ENCODE results near the gene MOSPD3. TPM values are rescaled to one million over a fixed set of nuclear protein-coding genes. Genes with fewer than 3 reads are reported as not detected.

The MOSPD3 gene
- polyA plus RNA-seq, 1 of the 3 experiments (the other 2 are of a cell fraction) = 61.7 TPM

DNA sequence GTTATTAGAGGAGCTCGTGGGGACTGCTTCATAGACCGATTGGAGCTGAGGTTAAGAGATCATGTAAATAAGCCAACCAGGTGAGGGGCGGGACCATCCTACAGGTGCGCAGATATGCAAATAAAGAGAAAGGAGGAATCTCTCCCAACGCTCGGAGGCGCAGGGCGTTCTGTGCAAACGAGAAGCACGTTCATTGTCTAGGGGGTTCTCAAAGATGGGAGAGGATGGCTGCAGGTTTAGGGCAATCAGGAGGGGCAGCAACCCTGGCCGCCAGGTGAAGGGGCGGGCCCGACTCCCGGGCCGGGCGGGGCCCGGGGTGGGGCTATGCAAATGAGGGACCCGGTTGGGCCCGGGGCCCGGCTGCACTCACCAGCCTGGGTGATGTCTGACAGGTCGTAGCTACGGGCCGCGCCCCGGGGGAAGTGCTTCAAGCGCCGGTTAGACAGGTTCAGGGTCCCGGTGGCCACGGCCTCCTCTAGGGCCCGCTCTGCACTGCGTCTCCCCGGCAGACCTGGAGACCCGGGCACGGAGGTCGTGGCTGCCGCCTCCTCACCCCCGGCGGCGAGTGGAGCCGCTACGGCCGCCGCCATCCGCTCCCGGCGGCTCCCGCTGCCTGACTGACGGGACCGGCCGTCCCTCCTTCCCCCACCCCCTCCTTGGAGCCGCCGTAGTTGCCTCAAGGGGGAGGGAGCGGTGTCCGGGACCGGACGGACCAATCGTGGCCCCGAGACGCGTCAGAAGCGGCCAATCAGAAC, 26.7 kb upstream of the MOSPD3 start, which contains the start of gene LRCH4 (continued):
- TF ChIP-seq, protein P1, sequence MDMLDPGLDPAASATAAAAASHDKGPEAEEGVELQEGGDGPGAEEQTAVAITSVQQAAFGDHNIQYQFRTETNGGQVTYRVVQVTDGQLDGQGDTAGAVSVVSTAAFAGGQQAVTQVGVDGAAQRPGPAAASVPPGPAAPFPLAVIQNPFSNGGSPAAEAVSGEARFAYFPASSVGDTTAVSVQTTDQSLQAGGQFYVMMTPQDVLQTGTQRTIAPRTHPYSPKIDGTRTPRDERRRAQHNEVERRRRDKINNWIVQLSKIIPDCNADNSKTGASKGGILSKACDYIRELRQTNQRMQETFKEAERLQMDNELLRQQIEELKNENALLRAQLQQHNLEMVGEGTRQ (IDR thresholded peaks at IDR 0.05; ENCODE audit: borderline replicate concordance, low read depth, low read length) = no peak
- TF ChIP-seq, protein P2, sequence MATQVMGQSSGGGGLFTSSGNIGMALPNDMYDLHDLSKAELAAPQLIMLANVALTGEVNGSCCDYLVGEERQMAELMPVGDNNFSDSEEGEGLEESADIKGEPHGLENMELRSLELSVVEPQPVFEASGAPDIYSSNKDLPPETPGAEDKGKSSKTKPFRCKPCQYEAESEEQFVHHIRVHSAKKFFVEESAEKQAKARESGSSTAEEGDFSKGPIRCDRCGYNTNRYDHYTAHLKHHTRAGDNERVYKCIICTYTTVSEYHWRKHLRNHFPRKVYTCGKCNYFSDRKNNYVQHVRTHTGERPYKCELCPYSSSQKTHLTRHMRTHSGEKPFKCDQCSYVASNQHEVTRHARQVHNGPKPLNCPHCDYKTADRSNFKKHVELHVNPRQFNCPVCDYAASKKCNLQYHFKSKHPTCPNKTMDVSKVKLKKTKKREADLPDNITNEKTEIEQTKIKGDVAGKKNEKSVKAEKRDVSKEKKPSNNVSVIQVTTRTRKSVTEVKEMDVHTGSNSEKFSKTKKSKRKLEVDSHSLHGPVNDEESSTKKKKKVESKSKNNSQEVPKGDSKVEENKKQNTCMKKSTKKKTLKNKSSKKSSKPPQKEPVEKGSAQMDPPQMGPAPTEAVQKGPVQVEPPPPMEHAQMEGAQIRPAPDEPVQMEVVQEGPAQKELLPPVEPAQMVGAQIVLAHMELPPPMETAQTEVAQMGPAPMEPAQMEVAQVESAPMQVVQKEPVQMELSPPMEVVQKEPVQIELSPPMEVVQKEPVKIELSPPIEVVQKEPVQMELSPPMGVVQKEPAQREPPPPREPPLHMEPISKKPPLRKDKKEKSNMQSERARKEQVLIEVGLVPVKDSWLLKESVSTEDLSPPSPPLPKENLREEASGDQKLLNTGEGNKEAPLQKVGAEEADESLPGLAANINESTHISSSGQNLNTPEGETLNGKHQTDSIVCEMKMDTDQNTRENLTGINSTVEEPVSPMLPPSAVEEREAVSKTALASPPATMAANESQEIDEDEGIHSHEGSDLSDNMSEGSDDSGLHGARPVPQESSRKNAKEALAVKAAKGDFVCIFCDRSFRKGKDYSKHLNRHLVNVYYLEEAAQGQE (IDR thresholded peaks at IDR 0.05; ENCODE audit: low read depth, low read length) = peak; percentile 77; the same call in 1 of the 2 replicates
- TF ChIP-seq, protein P3, sequence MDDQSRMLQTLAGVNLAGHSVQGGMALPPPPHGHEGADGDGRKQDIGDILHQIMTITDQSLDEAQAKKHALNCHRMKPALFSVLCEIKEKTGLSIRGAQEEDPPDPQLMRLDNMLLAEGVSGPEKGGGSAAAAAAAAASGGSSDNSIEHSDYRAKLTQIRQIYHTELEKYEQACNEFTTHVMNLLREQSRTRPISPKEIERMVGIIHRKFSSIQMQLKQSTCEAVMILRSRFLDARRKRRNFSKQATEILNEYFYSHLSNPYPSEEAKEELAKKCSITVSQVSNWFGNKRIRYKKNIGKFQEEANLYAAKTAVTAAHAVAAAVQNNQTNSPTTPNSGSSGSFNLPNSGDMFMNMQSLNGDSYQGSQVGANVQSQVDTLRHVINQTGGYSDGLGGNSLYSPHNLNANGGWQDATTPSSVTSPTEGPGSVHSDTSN (IDR thresholded peaks at IDR 0.05) = peak; percentile 75
- TF ChIP-seq TAF1 (IDR thresholded peaks at IDR 0.05; ENCODE audit: borderline replicate concordance, low read depth, low read length) (peak; percentile 98), NRF1 (IDR thresholded peaks at IDR 0.05; ENCODE audit: low read depth, low read length) (no peak), FOXJ3 (CRISPR knock-in tag; IDR thresholded peaks at IDR 0.05) (no peak)

DNA sequence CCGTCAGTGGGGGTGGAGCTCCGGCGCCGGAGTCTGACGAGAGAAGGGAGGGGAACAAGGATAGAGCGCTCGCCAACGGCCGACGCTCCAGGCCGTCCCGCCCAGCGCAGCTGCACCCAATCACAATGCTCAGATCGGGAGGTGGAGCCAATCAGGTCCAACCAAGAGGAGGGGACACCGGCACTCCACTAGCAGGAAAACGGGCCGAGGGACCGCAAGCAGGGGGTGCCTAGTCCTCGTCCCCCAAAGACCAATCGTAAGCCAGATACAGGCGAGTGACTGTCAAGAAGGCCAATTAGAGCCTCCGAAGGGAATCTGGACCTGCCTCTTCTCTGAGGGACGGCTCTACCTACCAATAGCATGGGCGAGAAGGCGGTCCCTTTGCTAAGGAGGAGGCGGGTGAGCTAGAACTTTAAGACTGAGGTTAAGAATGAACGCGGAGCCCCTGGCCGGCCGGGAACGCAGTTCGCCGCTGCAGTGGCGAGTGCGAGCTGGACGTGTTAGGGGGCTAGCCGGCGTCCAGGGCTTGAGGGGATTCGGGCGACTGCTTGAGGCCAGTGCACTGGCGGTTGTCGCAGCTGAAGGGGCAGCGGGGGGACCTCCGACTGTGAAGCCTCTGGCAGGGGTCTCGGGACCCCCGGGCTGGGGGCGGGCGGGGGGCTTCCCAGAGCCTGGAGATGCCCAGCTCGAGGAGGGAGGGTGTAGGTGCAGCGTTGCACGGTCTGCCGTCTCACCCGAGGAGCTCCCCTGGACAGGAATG, 25.9 kb upstream of the MOSPD3 start, which contains the start of gene FBXO24:
Gene FBXO24 (plus strand): TSS at position 63 of the 760 bp plus-strand sequence. CDS start 298 bp downstream, at position 361.
- Histone ChIP-seq H3K27me3 (ENCODE audit: insufficient read depth) (no peaks in the 10 kb centered on the region), H3K9ac (peak within 1 kb of the TSS; percentile 89), H4K20me1 (ENCODE audit: insufficient read depth) (peaks cover 32% of the 10 kb centered on the region), H3K27ac (ENCODE audit: low read depth in 2 of 2, low read length in 1 of 2) (peak within 1 kb of the TSS; percentile 77 to 94), H3K4me2 (peak within 1 kb of the TSS; percentile 97), H3K9me3 (no peaks in the 10 kb centered on the region), H3K36me3 (replicated peaks in 1 of 2; ENCODE audit: control insufficient read depth in 1 of 2, insufficient read depth in 2 of 2, low read length in 1 of 2) (peaks cover 3 to 11% of the 10 kb centered on the region in 2 experiments), H3K9me2 (no peaks in the 10 kb centered on the region), H2AFZ (ENCODE audit: low read depth) (peak within 1 kb of the TSS; percentile 96), H3K4me1 (ENCODE audit: control insufficient read depth in 1 of 2, insufficient read depth in 2 of 2, low read depth in 1 of 2, low read length in 1 of 2) (peaks cover 6 to 15% of the 10 kb centered on the region in 2 experiments; a peak in 2 of 4 replicates), H3K79me2 (ENCODE audit: insufficient read depth) (peaks cover 33% of the 10 kb centered on the region), H3F3A (replicated peaks; ENCODE audit: insufficient read depth) (peaks cover 7% of the 10 kb centered on the region), H3K4me3 (ENCODE audit: low read depth in 2 of 2, low read length in 1 of 2) (peak within 1 kb of the TSS; percentile 83 to 92)
- ChIA-PET CTCF (interaction anchor here (1.0 to 11.9 kb wide), 15 partner anchors 9 to 119 kb away, joined by 3 to 149 read pairs (median 10); partner anchors contain the start of genes GIGYF1 and PCOLCE), POLR2A (interaction anchor here (0.6 to 4.3 kb wide), 25 partner anchors 9 to 303 kb away, joined by 3 to 63 read pairs (median 4); partner anchors contain the start of genes AGFG2, EPHB4, GNB2 and MOSPD3)
- peak; percentile 100 for DNase-seq
- WGBS (ENCODE audit: low lambda C conversion rate) = under 1% methylated on average over 31 of the region's 53 CpGs
- TF ChIP-seq FOXM1 (IDR thresholded peaks at IDR 0.05; ENCODE audit: low read depth) = no peak
- TF ChIP-seq FOSL2 (IDR thresholded peaks at IDR 0.05; ENCODE audit: borderline replicate concordance, low read depth) = no peak
- peak; percentile 96 for TF ChIP-seq CHD2 (IDR thresholded peaks at IDR 0.05; ENCODE audit: low read length, partially characterized antibody)
- TF ChIP-seq TEAD4 (IDR thresholded peaks at IDR 0.05; ENCODE audit: borderline replicate concordance, insufficient read depth) = no peak
- peak; percentile 92; the same call in 1 of the 2 replicates for TF ChIP-seq SIN3A (IDR thresholded peaks at IDR 0.05; ENCODE audit: borderline replicate concordance, low read depth, low read length)
- TF ChIP-seq GABPA (IDR thresholded peaks at IDR 0.05; ENCODE audit: low read depth) = peak; percentile 52
- TF ChIP-seq EP300 (IDR thresholded peaks at IDR 0.05; ENCODE audit: borderline replicate concordance in 1 of 2, low read depth in 1 of 2, low read length in 1 of 2) = no peak; a peak in 1 of 4 replicates
- no peak for TF ChIP-seq GATA2 (CRISPR knock-in tag; IDR thresholded peaks at IDR 0.05)
- no peak for TF ChIP-seq SMC3 (IDR thresholded peaks at IDR 0.05; ENCODE audit: low read depth, low read length)
- peak; percentile 15 for TF ChIP-seq MXI1 (IDR thresholded peaks at IDR 0.05; ENCODE audit: low read depth, low read length)
- TF ChIP-seq RFX5 (IDR thresholded peaks at IDR 0.05; ENCODE audit: low read length) = peak; percentile 91
- peak; percentile 13 for TF ChIP-seq ELF1 (IDR thresholded peaks at IDR 0.05)
- TF ChIP-seq, protein P4, sequence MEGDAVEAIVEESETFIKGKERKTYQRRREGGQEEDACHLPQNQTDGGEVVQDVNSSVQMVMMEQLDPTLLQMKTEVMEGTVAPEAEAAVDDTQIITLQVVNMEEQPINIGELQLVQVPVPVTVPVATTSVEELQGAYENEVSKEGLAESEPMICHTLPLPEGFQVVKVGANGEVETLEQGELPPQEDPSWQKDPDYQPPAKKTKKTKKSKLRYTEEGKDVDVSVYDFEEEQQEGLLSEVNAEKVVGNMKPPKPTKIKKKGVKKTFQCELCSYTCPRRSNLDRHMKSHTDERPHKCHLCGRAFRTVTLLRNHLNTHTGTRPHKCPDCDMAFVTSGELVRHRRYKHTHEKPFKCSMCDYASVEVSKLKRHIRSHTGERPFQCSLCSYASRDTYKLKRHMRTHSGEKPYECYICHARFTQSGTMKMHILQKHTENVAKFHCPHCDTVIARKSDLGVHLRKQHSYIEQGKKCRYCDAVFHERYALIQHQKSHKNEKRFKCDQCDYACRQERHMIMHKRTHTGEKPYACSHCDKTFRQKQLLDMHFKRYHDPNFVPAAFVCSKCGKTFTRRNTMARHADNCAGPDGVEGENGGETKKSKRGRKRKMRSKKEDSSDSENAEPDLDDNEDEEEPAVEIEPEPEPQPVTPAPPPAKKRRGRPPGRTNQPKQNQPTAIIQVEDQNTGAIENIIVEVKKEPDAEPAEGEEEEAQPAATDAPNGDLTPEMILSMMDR (IDR thresholded peaks at IDR 0.05) = no peak
- peak; percentile 23 for TF ChIP-seq RCOR1 (IDR thresholded peaks at IDR 0.05; ENCODE audit: low read length)

All from SK-N-SH (cell line).